GM18909 (cell line): ENCODE measurements around the gene MORN5.
A peak's percentile ranks its signal among the peaks of the same experiment; 100 is the strongest.

ENCODE experiments used
- ATAC-seq: cut with Tn5 transposase; IDR thresholded peaks from one replicate; pipeline ENCODE4 v1.9.1; 2021; ENCODE audit warnings: mild to moderate bottlenecking; ENCODE audit not compliant: unreplicated experiment, poor library complexity

The MORN5 gene

DNA sequence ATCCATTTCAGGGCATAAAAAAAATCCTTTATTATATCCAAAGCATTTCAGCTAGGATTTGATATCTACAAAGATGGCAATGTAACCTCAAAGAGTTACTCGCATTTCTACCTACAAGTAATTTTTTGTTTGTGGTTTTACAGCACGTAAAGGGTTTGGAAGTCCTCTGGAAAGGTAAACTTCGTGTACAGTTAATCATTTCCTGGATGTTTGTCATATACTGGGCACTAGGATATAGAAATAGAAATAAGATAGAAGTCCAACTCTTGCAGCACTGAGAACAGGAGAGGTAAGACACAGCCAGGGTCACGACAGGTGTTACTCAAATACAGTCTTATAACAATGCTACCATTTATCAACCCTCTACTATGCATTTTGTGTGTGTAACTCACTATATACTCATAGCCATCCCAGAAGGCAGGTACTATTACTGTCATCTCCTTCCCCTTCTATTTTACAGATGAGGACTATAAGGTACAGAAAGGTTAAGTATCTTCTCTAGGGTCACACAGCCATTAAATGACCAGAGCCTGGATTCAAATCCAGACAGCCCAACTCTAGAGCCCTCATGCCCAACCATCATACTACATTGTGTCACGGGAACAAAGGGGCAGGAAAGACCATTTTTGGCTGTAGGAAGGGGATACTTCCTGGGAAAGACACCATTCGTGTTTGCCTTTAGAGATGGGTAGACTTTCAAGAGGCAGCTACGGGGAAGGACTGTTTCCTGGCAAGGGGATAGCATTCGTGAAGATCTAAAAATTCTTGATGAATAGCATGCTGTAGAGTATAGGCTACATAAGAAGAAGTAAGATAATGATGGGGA, 19.1 kb upstream of the MORN5 start:
- ATAC-seq = no peak

GRCh38 chr9:122141671-122142070, 18.0 kb upstream of the MORN5 start:
- ATAC-seq = no peak

GRCh38 chr9:122143296-122143695, 16.4 kb upstream of the MORN5 start:
- ATAC-seq = no peak

DNA sequence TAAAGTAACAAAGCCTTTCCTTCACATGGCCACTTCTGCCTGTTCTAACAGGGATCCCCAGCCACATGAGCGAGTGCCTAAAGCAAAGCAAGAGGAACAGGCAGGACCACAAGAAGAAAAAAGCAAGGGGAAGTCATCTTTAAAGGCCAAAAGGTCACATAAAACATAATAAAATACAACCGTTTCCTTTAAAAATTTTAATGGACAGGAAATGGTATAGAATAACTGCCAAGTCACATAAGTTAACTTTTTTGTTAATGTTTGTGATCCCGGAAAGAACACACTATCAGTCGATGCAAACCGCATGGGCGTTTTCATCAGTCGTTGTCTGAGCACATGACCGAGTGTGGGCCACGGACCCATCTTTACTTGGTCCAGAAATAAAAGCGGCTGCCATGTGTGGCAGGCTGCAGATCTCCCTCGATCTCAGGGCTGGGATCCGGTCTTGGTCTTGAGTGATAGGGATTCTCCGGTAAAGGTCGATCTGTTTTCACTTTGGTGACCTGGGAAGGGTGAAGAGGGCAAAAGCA, 15.8 kb upstream of the MORN5 start:
- ATAC-seq = no peak

DNA sequence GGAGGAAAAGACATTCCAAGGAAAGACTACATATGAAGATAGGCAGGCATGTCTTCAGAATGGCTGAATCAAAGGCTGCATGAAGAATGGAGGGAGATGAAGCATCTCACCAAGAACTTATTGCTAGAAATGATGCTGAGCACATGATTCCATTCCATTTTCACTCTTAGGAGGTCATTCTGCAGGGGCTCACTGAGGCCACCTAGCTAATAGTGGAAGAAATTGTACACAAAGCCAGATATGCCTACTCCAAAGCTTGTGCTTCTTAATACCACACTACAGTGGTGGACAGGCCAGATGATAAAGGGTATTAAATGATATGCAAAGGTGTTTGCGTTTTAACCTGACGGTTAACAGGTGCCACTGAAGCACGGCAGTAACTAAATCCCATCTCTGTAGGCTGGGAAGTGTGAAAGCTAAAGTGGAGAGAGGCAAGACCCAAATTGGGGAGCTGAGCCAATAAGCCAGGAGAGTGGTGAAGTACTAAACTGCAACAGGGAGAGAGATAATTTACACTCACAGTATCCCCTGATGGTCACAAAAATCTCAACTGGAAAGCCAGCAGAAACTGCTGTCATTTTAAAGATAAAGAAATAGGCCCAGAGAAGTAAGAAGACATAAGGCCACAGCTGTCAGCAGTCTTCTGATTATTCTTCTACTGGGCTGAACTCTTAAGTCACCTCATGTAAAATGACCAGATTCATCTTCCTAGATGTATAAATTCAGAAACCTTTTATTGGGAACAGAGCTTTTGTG, 14.7 kb upstream of the MORN5 start:
- no peak for ATAC-seq

DNA sequence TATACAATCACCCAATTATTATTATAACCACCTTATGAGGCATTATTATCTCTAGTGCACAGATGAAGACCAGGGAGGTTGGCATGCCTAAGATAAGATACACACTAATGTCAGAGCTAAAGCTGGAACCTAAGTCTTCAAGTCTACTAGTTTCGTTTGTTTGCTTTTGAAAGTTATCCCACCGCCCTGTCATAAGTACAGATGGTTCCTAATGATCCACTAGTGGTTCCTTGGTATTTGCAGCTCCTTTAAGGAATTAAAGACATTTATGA, 14.2 kb upstream of the MORN5 start:
- ATAC-seq = no peak

DNA sequence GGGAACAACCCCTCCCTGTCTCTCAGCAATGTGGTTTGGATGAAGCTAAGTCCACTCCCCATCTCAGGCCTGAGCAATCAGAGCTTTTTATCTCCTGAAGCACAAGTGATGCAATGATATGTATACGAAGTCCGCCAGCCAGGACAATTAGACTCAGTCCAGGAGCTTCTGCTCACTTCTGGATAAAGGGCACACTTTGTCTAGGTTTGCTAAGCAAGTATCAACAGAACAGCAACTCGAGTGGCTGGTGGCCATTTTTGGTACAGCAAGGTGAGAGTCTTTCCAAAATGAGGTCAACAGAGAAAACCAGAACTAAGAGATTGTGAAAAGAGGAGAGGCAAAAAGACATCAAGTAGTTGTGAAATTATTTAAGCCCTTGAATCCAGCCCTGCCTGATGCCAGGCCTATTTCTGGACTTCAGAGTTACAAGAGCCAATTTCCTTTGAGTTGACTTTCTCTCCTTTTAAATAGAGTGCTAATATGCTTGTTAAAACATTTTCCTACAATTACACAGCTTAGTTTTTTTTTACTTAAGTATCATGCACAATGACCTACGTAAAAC, 8.4 kb upstream of the MORN5 start:
- no peak for ATAC-seq

- ATAC-seq = no peak
These were observed 3.9 kb upstream of the MORN5 start for GRCh38 chr9:122155796-122156195.

- ATAC-seq = peak; percentile 48
These were observed 1.5 kb upstream of the MORN5 start for GRCh38 chr9:122158202-122158601.

DNA sequence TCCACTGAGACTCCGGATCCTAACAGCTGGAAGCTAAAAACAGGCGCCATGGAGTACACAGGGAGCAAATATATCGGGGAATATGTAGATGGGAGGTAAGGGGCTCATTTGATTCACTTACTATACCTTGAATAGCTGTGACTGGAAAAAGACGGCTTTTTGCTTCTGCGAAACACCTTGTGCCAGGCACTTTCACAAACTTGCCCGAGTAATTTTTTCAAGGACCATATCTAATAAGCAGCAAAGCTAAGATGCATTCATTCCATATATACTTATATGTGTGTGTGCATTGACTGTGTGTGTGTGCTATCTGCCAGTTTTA, 178 bp downstream of the MORN5 start:
- ATAC-seq = no peak

- no peak for ATAC-seq
These were observed 2.7 kb downstream of the MORN5 start for GRCh38 chr9:122162415-122162814.

GRCh38 chr9:122164286-122164685, 4.6 kb downstream of the MORN5 start:
- ATAC-seq = no peak

DNA sequence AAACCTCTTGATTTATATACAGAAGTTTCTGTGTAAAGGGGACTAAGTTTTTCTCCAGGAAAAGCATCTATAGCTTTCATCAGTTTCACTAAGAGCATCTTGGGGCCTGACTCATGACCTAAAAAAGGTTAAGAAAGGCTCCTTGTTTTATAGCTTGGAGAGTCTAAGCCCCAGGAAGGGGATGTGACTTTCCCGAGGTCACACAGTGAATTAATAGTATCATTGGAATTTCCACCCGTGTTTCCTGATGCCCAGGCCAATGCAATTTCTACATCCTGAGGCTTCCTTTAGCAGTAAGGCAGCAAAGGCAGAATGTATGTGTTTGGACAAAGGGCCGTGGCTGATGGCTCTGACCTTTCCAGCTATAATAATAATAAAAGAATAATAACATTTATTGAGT, 8.6 kb downstream of the MORN5 start:
- no peak for ATAC-seq

DNA sequence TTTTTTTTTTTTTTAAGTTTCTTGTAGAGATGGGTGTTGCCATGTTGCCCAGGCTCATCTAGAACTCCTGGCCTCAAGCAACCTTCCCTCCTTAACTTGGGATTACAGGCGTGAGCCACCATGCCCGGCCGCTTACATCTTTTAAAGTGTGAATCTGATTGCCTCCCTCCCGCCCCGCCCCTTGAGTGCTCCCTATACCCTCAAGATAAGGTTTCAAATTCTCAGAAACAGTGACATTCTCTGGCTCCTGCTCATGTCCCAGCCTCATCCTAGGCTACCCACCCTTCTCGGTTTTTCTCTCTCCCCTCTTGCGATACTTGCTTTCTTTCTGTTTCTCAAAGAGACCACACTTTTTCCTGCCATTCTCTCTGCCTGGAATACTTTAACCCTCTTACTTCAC, 12.4 kb downstream of the MORN5 start:
- no peak for ATAC-seq

DNA sequence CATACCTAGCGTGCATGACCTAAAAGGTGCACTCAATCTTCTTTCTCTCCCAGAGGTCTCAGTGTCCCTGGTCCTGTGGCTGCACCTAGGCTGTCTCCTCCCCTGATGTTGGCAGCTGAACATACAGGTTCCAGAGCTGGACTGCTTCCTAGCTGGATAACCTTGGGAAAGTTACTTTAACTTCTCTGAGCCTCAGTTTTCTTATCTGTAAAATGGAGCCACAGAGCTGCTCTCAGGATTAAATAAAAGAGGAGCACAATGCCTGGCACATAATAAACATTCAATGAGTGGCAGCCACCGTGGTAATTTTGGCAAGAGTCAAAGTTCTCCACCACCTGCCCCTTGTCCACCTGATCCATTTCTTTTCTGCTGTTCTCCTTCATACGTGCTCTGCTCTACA, 14.0 kb downstream of the MORN5 start:
- ATAC-seq = no peak

DNA sequence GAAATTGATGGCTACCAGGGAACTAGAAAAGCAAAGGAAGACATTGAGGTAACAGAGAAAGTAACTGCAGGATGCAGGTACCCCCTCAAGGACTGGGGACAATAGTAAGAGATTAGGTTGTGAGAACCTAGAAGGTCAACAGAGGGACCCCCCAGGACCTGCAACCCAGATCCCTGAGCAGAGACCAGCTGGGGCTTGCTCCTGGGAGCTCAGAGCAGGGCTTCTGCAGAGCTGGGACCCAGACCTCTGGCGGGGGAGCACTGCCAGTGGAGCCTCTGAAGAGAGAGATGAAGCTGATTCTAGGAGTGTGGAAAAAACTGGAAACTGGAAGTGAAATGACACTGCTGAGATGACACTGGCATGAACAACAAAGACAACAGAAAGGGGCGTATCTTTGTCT, 17.2 kb downstream of the MORN5 start:
- no peak for ATAC-seq

- ATAC-seq = no peak
These were observed 19.5 kb downstream of the MORN5 start for GRCh38 chr9:122179054-122179689.

DNA sequence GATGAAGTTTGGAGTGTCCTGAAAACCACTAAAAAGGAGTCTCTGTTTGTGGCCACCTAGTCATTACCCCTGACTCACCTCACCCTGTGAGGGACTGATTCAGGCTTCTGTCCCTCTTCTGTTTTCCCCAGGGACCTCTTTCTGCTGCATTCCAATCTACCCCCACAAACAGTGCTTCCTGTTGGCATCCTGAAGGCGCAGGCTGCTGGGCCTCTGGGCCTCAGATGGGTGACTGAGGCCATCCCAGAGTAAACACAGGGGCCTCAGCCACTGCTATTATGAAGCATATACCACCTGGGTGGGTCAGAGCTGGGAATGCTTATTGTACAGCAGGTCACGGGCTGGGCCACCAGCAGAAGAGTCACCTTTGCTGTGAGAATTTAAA, 20.0 kb downstream of the MORN5 start:
- ATAC-seq = no peak

- no peak for ATAC-seq
These were observed 20.9 kb downstream of the MORN5 start for GRCh38 chr9:122180633-122181032.

- ATAC-seq = no peak
These were observed 23.8 kb downstream of the MORN5 start for GRCh38 chr9:122183501-122183900.

GRCh38 chr9:122184551-122184950, 24.8 kb downstream of the MORN5 start:
- no peak for ATAC-seq
